Amniotic stem cell (primary cell): Measurements from ENCODE around the gene FCN3.

Experiments used
- DNase-seq: peaks from one replicate; lab custom pipeline; 2025; lab: John Stamatoyannopoulos, UW

FCN3 gene

GRCh38 chr1:27341525-27342252, 32.9 kb downstream of the FCN3 start, which contains the start of gene SYTL1:
TSS of gene SYTL1 (plus strand) at chr1:27342022. CDS start at chr1:27345335, 3,313 bp downstream.
- DNase-seq, result peak; percentile 43

GRCh38 chr1:27339213-27339612, 35.4 kb downstream of the FCN3 start:
- no peak for DNase-seq

GRCh38 chr1:27338751-27339150, 35.9 kb downstream of the FCN3 start:
- DNase-seq, result no peak

- no peak for DNase-seq
Measured at GRCh38 chr1:27336756-27337155, 37.9 kb downstream of the FCN3 start.

GRCh38 chr1:27335506-27336422, 38.9 kb downstream of the FCN3 start:
- no peak for DNase-seq

- no peak for DNase-seq
Measured at GRCh38 chr1:27333717-27334279, 40.8 kb downstream of the FCN3 start.

GRCh38 chr1:27332536-27333281, 41.9 kb downstream of the FCN3 start:
- no peak for DNase-seq

GRCh38 chr1:27331922-27332321, 42.7 kb downstream of the FCN3 start:
- no peak for DNase-seq

GRCh38 chr1:27331426-27331825, 43.2 kb downstream of the FCN3 start:
- no peak for DNase-seq

- no peak for DNase-seq
Measured at GRCh38 chr1:27330786-27331185, 43.8 kb downstream of the FCN3 start.

GRCh38 chr1:27327964-27328363, 46.7 kb downstream of the FCN3 start:
- no peak for DNase-seq

GRCh38 chr1:27325286-27325685, 49.3 kb downstream of the FCN3 start:
- no peak for DNase-seq

GRCh38 chr1:27322569-27323240, 51.9 kb downstream of the FCN3 start:
- DNase-seq, result no peak

GRCh38 chr1:27321813-27322568, 52.6 kb downstream of the FCN3 start, which contains the start of gene TMEM222:
TSS of gene TMEM222 (plus strand) at chr1:27322163. CDS start at chr1:27322198, 35 bp downstream.
- DNase-seq, result peak; percentile 94
